GM18907 (cell line): ENCODE data around the gene C6orf52.

Experiments used
- ATAC-seq: cut with Tn5 transposase; IDR thresholded peaks from one replicate; pipeline ENCODE4 v1.9.1; 2021; ENCODE audit warnings: mild to moderate bottlenecking, moderate library complexity; ENCODE audit not compliant: unreplicated experiment

C6orf52 gene

GRCh38 chr6:10658910-10659698 lies 35.3 kb downstream of the C6orf52 start:
- no peak for ATAC-seq

- peak; percentile 63 for ATAC-seq
These were observed 38.8 kb downstream of the C6orf52 start for GRCh38 chr6:10655508-10656055.

- no peak for ATAC-seq
These were observed 50.2 kb downstream of the C6orf52 start for GRCh38 chr6:10644225-10644624.

GRCh38 chr6:10643201-10643651 lies 51.2 kb downstream of the C6orf52 start:
- ATAC-seq = peak; percentile 91

GRCh38 chr6:10641528-10641927 lies 52.9 kb downstream of the C6orf52 start:
- ATAC-seq = no peak

- ATAC-seq = no peak
These were observed 54.0 kb downstream of the C6orf52 start for GRCh38 chr6:10640412-10640811.

GRCh38 chr6:10633216-10633615 lies 61.2 kb downstream of the C6orf52 start:
- ATAC-seq = peak; percentile 99

- ATAC-seq = no peak
These were observed 64.2 kb downstream of the C6orf52 start for GRCh38 chr6:10630178-10630577.

- no peak for ATAC-seq
These were observed 66.6 kb downstream of the C6orf52 start for GRCh38 chr6:10627800-10628199.

- ATAC-seq = no peak
These were observed 68.2 kb downstream of the C6orf52 start for GRCh38 chr6:10626154-10626741.

- no peak for ATAC-seq
These were observed 69.6 kb downstream of the C6orf52 start for GRCh38 chr6:10624836-10625235.

GRCh38 chr6:10621847-10622246 lies 72.6 kb downstream of the C6orf52 start:
- ATAC-seq = no peak
